Testis (tissue), 2 donors: ENCODE measurements around the gene GNAO1.

Experiments
- POLR2A ChIP-seq: fragments of 450-650 bp; IDR thresholded peaks from one replicate; pipeline ENCODE4 v1.6.1; 2017; ENCODE audit warnings: antibody characterized with exemption, mild to moderate bottlenecking, moderate library complexity
- TF ChIP-seq, protein P1 (sequence below), 3 experiments: fragments of 450-650 bp in 2 of 3; fragments of 200-600 bp in 1 of 3; sonication (generic) in 1 of 3; IDR thresholded peaks; one replicate each; pipeline ENCODE4 v1.5.1; 2016 to 2019; ENCODE audit warnings: antibody characterized with exemption in 3 of 3, mild to moderate bottlenecking in 2 of 3, moderate library complexity in 1 of 3

DNA sequence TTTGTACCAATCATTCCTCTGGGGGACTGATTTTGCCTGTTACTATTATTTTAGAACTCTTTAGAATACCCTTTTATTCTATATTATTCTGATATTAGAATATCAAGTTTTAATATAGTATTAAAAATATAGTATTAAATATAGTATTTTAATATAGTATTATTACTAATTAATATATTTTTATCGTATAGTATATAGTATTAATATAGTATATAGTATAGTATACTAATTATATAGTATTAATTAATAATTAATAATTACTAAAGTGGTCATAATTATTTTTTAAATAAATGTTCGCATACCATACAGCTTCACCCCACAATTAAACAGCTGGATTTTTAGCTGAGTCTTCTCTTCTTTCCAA lies 73.3 kb downstream of the GNAO1 start:
- TF ChIP-seq, protein P1, sequence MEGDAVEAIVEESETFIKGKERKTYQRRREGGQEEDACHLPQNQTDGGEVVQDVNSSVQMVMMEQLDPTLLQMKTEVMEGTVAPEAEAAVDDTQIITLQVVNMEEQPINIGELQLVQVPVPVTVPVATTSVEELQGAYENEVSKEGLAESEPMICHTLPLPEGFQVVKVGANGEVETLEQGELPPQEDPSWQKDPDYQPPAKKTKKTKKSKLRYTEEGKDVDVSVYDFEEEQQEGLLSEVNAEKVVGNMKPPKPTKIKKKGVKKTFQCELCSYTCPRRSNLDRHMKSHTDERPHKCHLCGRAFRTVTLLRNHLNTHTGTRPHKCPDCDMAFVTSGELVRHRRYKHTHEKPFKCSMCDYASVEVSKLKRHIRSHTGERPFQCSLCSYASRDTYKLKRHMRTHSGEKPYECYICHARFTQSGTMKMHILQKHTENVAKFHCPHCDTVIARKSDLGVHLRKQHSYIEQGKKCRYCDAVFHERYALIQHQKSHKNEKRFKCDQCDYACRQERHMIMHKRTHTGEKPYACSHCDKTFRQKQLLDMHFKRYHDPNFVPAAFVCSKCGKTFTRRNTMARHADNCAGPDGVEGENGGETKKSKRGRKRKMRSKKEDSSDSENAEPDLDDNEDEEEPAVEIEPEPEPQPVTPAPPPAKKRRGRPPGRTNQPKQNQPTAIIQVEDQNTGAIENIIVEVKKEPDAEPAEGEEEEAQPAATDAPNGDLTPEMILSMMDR (IDR thresholded peaks at IDR 0.05): no peak
- TF ChIP-seq POLR2A: no peak
